Pancreas (tissue), 10 donors: ENCODE results near the gene DYNLT5. TPM values are rescaled to one million over a fixed set of nuclear protein-coding genes. Genes with fewer than 3 reads are reported as not detected.

Experiments
- ATAC-seq, 4 donors: fragments of 200-7000 bp; cut with Tn5 transposase; one replicate each; pipeline versions ENCODE4 v1.8.0 to v1.9.1; 2020; ENCODE audit warnings: mild to moderate bottlenecking in 4 of 4, moderate library complexity in 4 of 4
- DNase-seq, 6 donors: peaks; one replicate each; pipeline ENCODE4 v3.0.0-alpha.2; 2020
- FAIRE-seq: peaks from 2 replicates; lab custom pipeline; 2012; peaks lifted over from hg19 to GRCh38; lab: Jason Lieb, UNC
- H3K27ac ChIP-seq, 4 donors: fragments of 200-600 bp; sonication (generic); 1 replicate in 3 of 4; 2 replicates in 1 of 4; pipeline versions ENCODE4 v1.5.0 to v1.8.0; 2020
- H3K27me3 ChIP-seq, 4 donors: fragments of 200-600 bp; one replicate each; pipeline ENCODE4 v1.8.0; 2021
- H3K36me3 ChIP-seq, 3 donors: fragments of 200-600 bp; sonication (generic) in 1 of 3; one replicate each; pipeline versions ENCODE4 v1.5.0 to v1.8.0; 2020 to 2021
- H3K4me1 ChIP-seq, 3 donors: fragments of 200-600 bp; one replicate each; pipeline ENCODE4 v1.8.0; 2021
- H3K4me3 ChIP-seq, 4 donors: fragments of 200-600 bp; sonication (generic) in 2 of 4; one replicate each; pipeline versions ENCODE4 v1.5.0 to v1.8.0; 2020 to 2021
- H3K9me3 ChIP-seq, 4 donors: fragments of 200-600 bp; one replicate each; pipeline ENCODE4 v1.8.0; 2021
- WGBS, 2 donors: extraction: QIAGEN DNeasy Blood & Tissue Kit; methylation state at CpG; one replicate each; pipeline ENCODE4 v1.1.7; 2013; 5-methylcytosine and 5-hydroxymethylcytosine counted together
- intact Hi-C, 3 donors: fragments of 100-400 bp; cut with DNase I; formaldehyde crosslinking; loops; one replicate each; pipeline versions ENCODE4 v1.11.1 to v1.14.2; 2022
- polyA plus RNA-seq, 2 donors: library from polyadenylated mRNA; stranded (reverse); fragments of 200-250 nt; gene quantifications; one replicate each; pipeline ENCODE4 v1.2.3, GENCODE V29; 2013
- total RNA-seq, 6 donors: library from RNA; stranded (reverse); fragmentation: NEBNext Ultra II Directional in 4 of 6; extraction: Animal tissue kit (Norgen Biotek cat#: 25700) in 4 of 6; gene quantifications; one replicate each; pipeline versions ENCODE4 v1.2.1 to v1.2.4, GENCODE V29; 2021 to 2023
- TF ChIP-seq, protein P1 (sequence below), 4 donors: fragments of 200-600 bp; sonication (generic) in 3 of 4; IDR thresholded peaks; one replicate each; pipeline versions ENCODE4 v1.5.0 to v1.8.0; 2021; ENCODE audit warnings: antibody characterized with exemption in 4 of 4
- donor health status: healthy with polysubstance abuse.
- donor health status: DM: no; HTN: no; CAD: no; lungs with moderate emphysema.
- donor health status: DM: no; HTN: no; CAD: no.
- donor health status: control.
- donor health status: control.
- donor health status: Bipolar disorder and iron deficiency.
- donor health status: DM: yes; HTN: yes; CAD: no.
- donor health status: DM: no; HTN: no; CAD: no.
- donor health status: DM: no; HTN: no; CAD: no.
- donor health status: DM: yes; HTN: yes; CAD: no.

Gene DYNLT5
- total and polyA plus RNA-seq, 8 donors = 0.19 to 0.72 (median 0.37) TPM; not detected in 2

DNA sequence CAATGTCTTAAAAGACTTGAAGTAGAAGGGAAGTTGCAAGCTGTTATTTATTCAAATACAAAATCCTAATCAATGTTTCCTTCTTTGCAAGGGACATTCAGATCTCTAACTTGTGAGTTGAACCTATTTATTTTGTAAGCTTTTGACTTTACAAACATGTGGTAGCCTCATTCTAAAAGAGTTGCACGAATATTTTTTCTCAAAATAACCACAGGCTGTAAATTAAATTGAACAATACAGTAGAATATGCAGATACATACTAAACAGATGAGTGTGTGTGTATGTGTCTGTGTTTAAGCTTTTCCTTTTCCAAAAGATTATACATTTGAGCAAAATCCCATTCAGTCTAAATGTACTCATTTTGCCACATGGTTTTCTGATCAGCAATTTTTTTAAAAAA, 4.8 kb upstream of the DYNLT5 start:
- H3K36me3 ChIP-seq = no peaks in the 10 kb centered on the region
- H3K4me3 ChIP-seq = no peak overlapping the region
- DNase-seq = no peak
- intact Hi-C loops = no loop called here
- TF ChIP-seq, protein P1, sequence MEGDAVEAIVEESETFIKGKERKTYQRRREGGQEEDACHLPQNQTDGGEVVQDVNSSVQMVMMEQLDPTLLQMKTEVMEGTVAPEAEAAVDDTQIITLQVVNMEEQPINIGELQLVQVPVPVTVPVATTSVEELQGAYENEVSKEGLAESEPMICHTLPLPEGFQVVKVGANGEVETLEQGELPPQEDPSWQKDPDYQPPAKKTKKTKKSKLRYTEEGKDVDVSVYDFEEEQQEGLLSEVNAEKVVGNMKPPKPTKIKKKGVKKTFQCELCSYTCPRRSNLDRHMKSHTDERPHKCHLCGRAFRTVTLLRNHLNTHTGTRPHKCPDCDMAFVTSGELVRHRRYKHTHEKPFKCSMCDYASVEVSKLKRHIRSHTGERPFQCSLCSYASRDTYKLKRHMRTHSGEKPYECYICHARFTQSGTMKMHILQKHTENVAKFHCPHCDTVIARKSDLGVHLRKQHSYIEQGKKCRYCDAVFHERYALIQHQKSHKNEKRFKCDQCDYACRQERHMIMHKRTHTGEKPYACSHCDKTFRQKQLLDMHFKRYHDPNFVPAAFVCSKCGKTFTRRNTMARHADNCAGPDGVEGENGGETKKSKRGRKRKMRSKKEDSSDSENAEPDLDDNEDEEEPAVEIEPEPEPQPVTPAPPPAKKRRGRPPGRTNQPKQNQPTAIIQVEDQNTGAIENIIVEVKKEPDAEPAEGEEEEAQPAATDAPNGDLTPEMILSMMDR (IDR thresholded peaks at IDR 0.05) = no peak
- peaks cover 0 to 10% (median 0%) of the 10 kb centered on the region in 4 donors for H3K27me3 ChIP-seq
- no peak for ATAC-seq
- H3K4me1 ChIP-seq = no peaks in the 10 kb centered on the region
- FAIRE-seq = no peak
- H3K9me3 ChIP-seq = no peaks in the 10 kb centered on the region
- H3K27ac ChIP-seq = no peak overlapping the region
- WGBS, 2 donors = 25 to 40% methylated on average over 1 of the region's 1 CpG

- ATAC-seq = no peak
- Histone ChIP-seq H3K9me3 (no peaks in the 10 kb centered on the region), H3K36me3 (no peaks in the 10 kb centered on the region), H3K4me3 (no peak overlapping the region), H3K4me1 (no peaks in the 10 kb centered on the region), H3K27ac (no peak overlapping the region), H3K27me3 (peaks cover 0 to 27% (median 0%) of the 10 kb centered on the region in 4 donors)
- intact Hi-C loops = no loop called here
- no peak for DNase-seq
- no peak for FAIRE-seq
- WGBS, 2 donors = 80 to 83% methylated on average over 3 of the region's 3 CpGs
- TF ChIP-seq, protein P1 (IDR thresholded peaks at IDR 0.05) = no peak
Observed at GRCh38 chr1:66750577-66750976, 1.7 kb upstream of the DYNLT5 start.

- WGBS, 2 donors = 73 to 77% methylated on average over 4 of the region's 4 CpGs
- no peak for ATAC-seq
- DNase-seq = no peak
- Histone ChIP-seq H3K9me3 (no peaks in the 10 kb centered on the region), H3K27ac (no peak overlapping the region), H3K4me3 (no peak overlapping the region), H3K36me3 (no peaks in the 10 kb centered on the region), H3K27me3 (peaks cover 0 to 27% (median 0%) of the 10 kb centered on the region in 4 donors), H3K4me1 (no peaks in the 10 kb centered on the region)
- no peak for FAIRE-seq
- intact Hi-C loops = no loop called here
- TF ChIP-seq, protein P1 (IDR thresholded peaks at IDR 0.05) = no peak
Observed at GRCh38 chr1:66751160-66751559, 1.1 kb upstream of the DYNLT5 start.

GRCh38 chr1:66752671-66753371, 562 bp downstream of the DYNLT5 start:
- Histone ChIP-seq H3K4me3 (peak overlapping the region in 2 of 4 donors; percentile 4 to 36), H3K27me3 (peaks cover 0 to 27% (median 0%) of the 10 kb centered on the region in 4 donors), H3K9me3 (no peaks in the 10 kb centered on the region), H3K36me3 (no peaks in the 10 kb centered on the region), H3K4me1 (no peaks in the 10 kb centered on the region), H3K27ac (no peak overlapping the region)
- peak in 1 of 6 donors; percentile 44 for DNase-seq
- peak in 2 of 4 donors; percentile 34 to 36 for ATAC-seq
- 40 to 44% methylated on average over 18 of the region's 18 CpGs for WGBS, 2 donors
- FAIRE-seq = no peak
- intact Hi-C loops = no loop called here
- TF ChIP-seq, protein P1 (IDR thresholded peaks at IDR 0.05) = no peak

GRCh38 chr1:66757722-66758240, 5.5 kb downstream of the DYNLT5 start:
- FAIRE-seq = no peak
- 78 to 87% methylated on average over 6 of the region's 6 CpGs for WGBS, 2 donors

More at GRCh38 chr1:66757722-66758240, 5.5 kb downstream of the DYNLT5 start:
- H3K36me3 ChIP-seq = no peaks in the 10 kb centered on the region
- no peak overlapping the region for H3K4me3 ChIP-seq
- peaks cover 0 to 14% (median 0%) of the 10 kb centered on the region in 4 donors for H3K27me3 ChIP-seq
- H3K27ac ChIP-seq = no peak overlapping the region
- H3K4me1 ChIP-seq = no peaks in the 10 kb centered on the region
- no peak for ATAC-seq
- TF ChIP-seq, protein P1 (IDR thresholded peaks at IDR 0.05) = no peak
- no peak for DNase-seq
- intact Hi-C loops = no loop called here
- no peaks in the 10 kb centered on the region for H3K9me3 ChIP-seq
